Heart right ventricle (tissue), 16 donors: ENCODE results near the gene ERGIC1. TPM values are rescaled to one million over a fixed set of nuclear protein-coding genes. Genes with fewer than 3 reads are reported as not detected.

ENCODE experiments used
- ATAC-seq, 8 donors: fragments of 200-7000 bp; cut with Tn5 transposase; one replicate each; pipeline ENCODE4 v1.9.1; 2020; ENCODE audit warnings: mild to moderate bottlenecking in 8 of 8, moderate library complexity in 8 of 8, moderate number of reproducible peaks in 1 of 8
- DNase-seq, 2 donors: peaks; one replicate each; pipeline ENCODE4 v3.0.0-alpha.2; 2020
- H3K27ac ChIP-seq, 10 donors: fragments of 200-600 bp; sonication (generic) in 2 of 10; one replicate each; pipeline versions ENCODE4 v1.5.0 to v1.8.0; 2020 to 2022; ENCODE audit warnings: mild to moderate bottlenecking in 3 of 10
- H3K27me3 ChIP-seq, 7 donors: fragments of 200-600 bp; one replicate each; pipeline ENCODE4 v1.8.0; 2021 to 2022; ENCODE audit warnings: mild to moderate bottlenecking in 2 of 7
- H3K36me3 ChIP-seq, 9 donors: fragments of 200-600 bp; sonication (generic) in 1 of 9; one replicate each; pipeline versions ENCODE4 v1.5.0 to v1.8.0; 2020 to 2022; ENCODE audit warnings: mild to moderate bottlenecking in 2 of 9
- H3K4me1 ChIP-seq, 9 donors: fragments of 200-600 bp; sonication (generic) in 1 of 9; one replicate each; pipeline versions ENCODE4 v1.5.0 to v1.8.0; 2020 to 2022; ENCODE audit warnings: mild to moderate bottlenecking in 4 of 9
- H3K4me3 ChIP-seq, 10 donors: fragments of 200-600 bp; sonication (generic) in 2 of 10; one replicate each; pipeline versions ENCODE4 v1.5.0 to v1.8.0; 2020 to 2022; ENCODE audit warnings: mild to moderate bottlenecking in 7 of 10, moderate library complexity in 2 of 10
- H3K9me3 ChIP-seq, 11 donors: fragments of 200-600 bp in 10 of 11; sonication (generic) in 2 of 11; one replicate each; pipeline versions ENCODE4 v1.5.0 to v1.8.0; 2013 to 2022; ENCODE audit warnings: mild to moderate bottlenecking in 2 of 11, control low read depth in 1 of 11, moderate library complexity in 1 of 11
- WGBS, 2 donors: extraction: QIAGEN DNeasy Blood & Tissue Kit; methylation state at CpG; one replicate each; pipeline ENCODE4 v1.1.7; 2013; ENCODE audit warnings: inconsistent platforms in 1 of 2; 5-methylcytosine and 5-hydroxymethylcytosine counted together
- intact Hi-C, 10 donors: fragments of 100-400 bp; cut with DNase I; formaldehyde crosslinking; loops; one replicate each; pipeline versions ENCODE4 v1.11.1 to v1.14.2; 2022
- polyA plus RNA-seq, 2 donors: library from polyadenylated mRNA; stranded (reverse); fragments of 200-250 nt; gene quantifications; one replicate each; pipeline ENCODE4 v1.2.3, GENCODE V29; 2013
- total RNA-seq, 10 donors: library from RNA; stranded (reverse); fragmentation: NEBNext Ultra II Directional in 3 of 10; extraction: Animal tissue kit (Norgen Biotek cat#: 25700) in 3 of 10; gene quantifications; one replicate each; pipeline versions ENCODE4 v1.2.1 to v1.2.4, GENCODE V29; 2021 to 2023
- TF ChIP-seq, protein P1 (sequence below), 9 donors: fragments of 200-600 bp; sonication (generic) in 2 of 9; IDR thresholded peaks; one replicate each; pipeline versions ENCODE4 v1.5.0 to v1.8.0; 2021 to 2022; ENCODE audit warnings: antibody characterized with exemption in 9 of 9, mild to moderate bottlenecking in 5 of 9, moderate library complexity in 1 of 9
- donor health status: Arrhythmogenic right ventricular cardiomyopathy.
- donor health status: ischemic (EF 13 %, LVEDD 7.1; RV severe dilation, severe dysfunction).
- donor health status: healthy with polysubstance abuse.
- donor health status: DM: no; HTN: yes; CAD: no.
- donor health status: DM: no; HTN: no; CAD: no.
- donor health status: ischemic (EF 25% LVEDD 6.9; RV normal size, moderate dysfunction).
- donor health status: ischemic (EF 25% LVEDD 5.7; RV mildly dilated, moderate dysfunction).
- donor health status: healthy.
- donor health status: DM: yes; HTN: yes; CAD: no.
- donor health status: Ischemic cardiomyopathy.
- donor health status: ischemic (EF 35%, LVEDD 5.7; RV mildly dilated, moderate dysfunction).
- donor health status: nonischemic (EF 11% LVEDD 7.7; RV severe dilation, severe dysfunction).
- donor health status: DM: yes; HTN: yes; CAD: no.
- donor health status: PGD.
- donor health status: ischemic (EF 29% LVEDD 5.4; RV normal size, mild dysfunction).
- donor health status: nonischemic (EF 23%, LVEDD 6.1; RV moderate dilation, normal function).

The ERGIC1 gene
- total and polyA plus RNA-seq, 12 donors: 48.0 to 91.9 (median 72.5) TPM

DNA sequence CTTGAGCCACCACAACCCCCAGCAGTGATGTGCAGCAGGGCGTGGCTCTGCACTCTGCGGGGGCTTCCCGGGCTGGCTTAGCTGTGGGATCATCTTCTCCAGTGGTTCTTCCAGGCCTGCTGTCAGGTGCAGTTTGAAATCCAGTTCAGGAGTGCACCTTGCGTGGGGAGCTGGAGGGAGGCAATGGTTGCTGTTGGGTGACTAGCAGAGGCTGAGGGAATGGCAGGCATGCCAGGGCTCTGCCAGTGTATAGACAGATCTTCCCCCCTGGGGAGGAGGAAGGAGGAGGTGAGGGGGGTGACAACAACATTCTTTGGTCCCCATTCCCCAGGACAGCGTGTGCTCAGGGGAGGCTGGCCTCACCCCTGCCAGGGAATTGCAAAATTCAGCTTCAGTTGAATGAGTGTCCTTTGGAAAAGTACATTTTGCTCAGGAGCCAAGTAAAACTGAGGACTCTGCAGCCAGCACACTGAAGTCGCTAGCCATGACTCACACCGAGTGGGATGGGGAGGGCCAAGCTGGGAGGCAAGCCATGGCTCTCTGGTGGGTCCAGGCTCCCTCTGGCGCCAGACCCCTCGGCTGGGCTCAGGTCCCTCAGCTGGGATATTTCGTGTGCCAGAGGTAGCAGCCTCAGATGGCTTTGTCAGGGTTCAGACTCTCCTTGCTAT is 35.0 kb downstream of the ERGIC1 start:
- Histone ChIP-seq H3K27me3 (no peaks in the 10 kb centered on the region), H3K27ac (peak overlapping the region; percentile 82 to 97 (median 92)), H3K4me1 (peaks cover 60 to 98% (median 89%) of the 10 kb centered on the region in 9 donors), H3K9me3 (no peaks in the 10 kb centered on the region), H3K4me3 (no peak overlapping the region), H3K36me3 (no peaks in the 10 kb centered on the region)
- intact Hi-C loops: loop anchor here in 4 of 10 donors (2.0 to 10.0 kb wide), 4 partner anchors 33 to 98 kb away; partner anchors contain the start of gene DUSP1 (in 3 of the 4)
- WGBS, 2 donors: 39 to 44% methylated on average over 10 of the region's 10 CpGs
- peak; percentile 46 to 81 (median 70) for ATAC-seq
- TF ChIP-seq, protein P1, sequence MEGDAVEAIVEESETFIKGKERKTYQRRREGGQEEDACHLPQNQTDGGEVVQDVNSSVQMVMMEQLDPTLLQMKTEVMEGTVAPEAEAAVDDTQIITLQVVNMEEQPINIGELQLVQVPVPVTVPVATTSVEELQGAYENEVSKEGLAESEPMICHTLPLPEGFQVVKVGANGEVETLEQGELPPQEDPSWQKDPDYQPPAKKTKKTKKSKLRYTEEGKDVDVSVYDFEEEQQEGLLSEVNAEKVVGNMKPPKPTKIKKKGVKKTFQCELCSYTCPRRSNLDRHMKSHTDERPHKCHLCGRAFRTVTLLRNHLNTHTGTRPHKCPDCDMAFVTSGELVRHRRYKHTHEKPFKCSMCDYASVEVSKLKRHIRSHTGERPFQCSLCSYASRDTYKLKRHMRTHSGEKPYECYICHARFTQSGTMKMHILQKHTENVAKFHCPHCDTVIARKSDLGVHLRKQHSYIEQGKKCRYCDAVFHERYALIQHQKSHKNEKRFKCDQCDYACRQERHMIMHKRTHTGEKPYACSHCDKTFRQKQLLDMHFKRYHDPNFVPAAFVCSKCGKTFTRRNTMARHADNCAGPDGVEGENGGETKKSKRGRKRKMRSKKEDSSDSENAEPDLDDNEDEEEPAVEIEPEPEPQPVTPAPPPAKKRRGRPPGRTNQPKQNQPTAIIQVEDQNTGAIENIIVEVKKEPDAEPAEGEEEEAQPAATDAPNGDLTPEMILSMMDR (IDR thresholded peaks at IDR 0.05): peak in 5 of 9 donors; percentile 19 to 48 (median 37)
- peak; percentile 80 to 81 for DNase-seq

DNA sequence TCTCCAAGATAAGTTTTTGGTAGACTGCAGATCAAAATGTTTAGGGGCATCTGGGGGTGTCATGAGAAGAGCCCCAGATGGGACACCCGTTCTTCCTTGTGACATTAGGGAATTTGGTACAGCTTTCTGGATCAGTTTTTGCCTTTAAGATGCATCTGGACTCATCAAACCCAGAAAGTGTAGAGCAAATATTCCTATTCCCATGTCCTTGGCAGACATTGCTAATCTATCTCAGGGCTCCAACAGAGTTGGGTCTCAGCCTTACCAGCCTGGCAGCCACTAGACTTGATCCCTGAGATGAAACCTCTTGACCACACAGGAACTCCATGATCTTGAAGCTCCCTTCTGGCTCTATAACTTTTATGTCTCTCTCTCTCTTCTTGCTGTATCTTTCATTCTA is 35.6 kb downstream of the ERGIC1 start:
- H3K27me3 ChIP-seq: no peaks in the 10 kb centered on the region
- H3K9me3 ChIP-seq: no peaks in the 10 kb centered on the region
- 69 to 77% methylated on average over 1 of the region's 1 CpG for WGBS, 2 donors
- DNase-seq (no peak), ATAC-seq (no peak)
- TF ChIP-seq, protein P1 (IDR thresholded peaks at IDR 0.05): peak in 1 of 9 donors; percentile 3
- H3K27ac ChIP-seq: peak overlapping the region; percentile 82 to 97 (median 92)
- no peak overlapping the region for H3K4me3 ChIP-seq
- intact Hi-C loops: loop anchor here in 7 of 10 donors (1.0 to 10.0 kb wide), 6 partner anchors 23 to 99 kb away; partner anchors contain the start of gene DUSP1 (in 5 of the 7)
- no peaks in the 10 kb centered on the region for H3K36me3 ChIP-seq
- peaks cover 60 to 100% (median 89%) of the 10 kb centered on the region in 9 donors for H3K4me1 ChIP-seq

DNA sequence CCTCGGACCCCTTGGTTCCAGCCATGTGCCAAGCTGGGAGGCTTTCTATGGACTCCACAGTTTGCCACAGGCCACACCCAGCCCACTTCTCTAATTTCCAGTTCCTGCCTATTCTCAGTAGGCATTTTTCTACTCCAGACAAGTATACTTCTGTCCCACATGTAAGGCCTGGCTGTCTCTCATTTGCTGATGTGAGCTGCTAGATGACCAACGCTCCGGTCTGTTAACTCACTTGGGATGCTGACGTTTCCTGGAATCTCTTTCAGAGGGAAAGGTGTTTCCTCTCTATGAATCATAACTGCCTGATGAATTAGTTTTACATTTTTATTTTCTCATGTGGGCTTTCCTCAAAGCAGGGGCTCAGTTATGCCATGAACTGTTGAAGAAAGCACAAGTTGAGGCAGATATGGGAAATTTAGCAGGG is 36.3 kb downstream of the ERGIC1 start:
- peak in 1 of 2 donors; percentile 83 for DNase-seq
- peaks cover 60 to 100% (median 94%) of the 10 kb centered on the region in 9 donors for H3K4me1 ChIP-seq
- peak overlapping the region; percentile 82 to 97 (median 92) for H3K27ac ChIP-seq
- no peaks in the 10 kb centered on the region for H3K36me3 ChIP-seq
- TF ChIP-seq, protein P1 (IDR thresholded peaks at IDR 0.05): no peak
- H3K27me3 ChIP-seq: no peaks in the 10 kb centered on the region
- 22 to 31% methylated on average over 4 of the region's 4 CpGs for WGBS, 2 donors
- peak in 7 of 8 donors; percentile 16 to 60 (median 39) for ATAC-seq
- intact Hi-C loops: loop anchor here in 3 of 10 donors (1.0 to 5.0 kb wide), 4 partner anchors 22 to 100 kb away; partner anchors contain the start of gene DUSP1 (in 2 of the 3)
- H3K4me3 ChIP-seq: no peak overlapping the region
- no peaks in the 10 kb centered on the region for H3K9me3 ChIP-seq

DNA sequence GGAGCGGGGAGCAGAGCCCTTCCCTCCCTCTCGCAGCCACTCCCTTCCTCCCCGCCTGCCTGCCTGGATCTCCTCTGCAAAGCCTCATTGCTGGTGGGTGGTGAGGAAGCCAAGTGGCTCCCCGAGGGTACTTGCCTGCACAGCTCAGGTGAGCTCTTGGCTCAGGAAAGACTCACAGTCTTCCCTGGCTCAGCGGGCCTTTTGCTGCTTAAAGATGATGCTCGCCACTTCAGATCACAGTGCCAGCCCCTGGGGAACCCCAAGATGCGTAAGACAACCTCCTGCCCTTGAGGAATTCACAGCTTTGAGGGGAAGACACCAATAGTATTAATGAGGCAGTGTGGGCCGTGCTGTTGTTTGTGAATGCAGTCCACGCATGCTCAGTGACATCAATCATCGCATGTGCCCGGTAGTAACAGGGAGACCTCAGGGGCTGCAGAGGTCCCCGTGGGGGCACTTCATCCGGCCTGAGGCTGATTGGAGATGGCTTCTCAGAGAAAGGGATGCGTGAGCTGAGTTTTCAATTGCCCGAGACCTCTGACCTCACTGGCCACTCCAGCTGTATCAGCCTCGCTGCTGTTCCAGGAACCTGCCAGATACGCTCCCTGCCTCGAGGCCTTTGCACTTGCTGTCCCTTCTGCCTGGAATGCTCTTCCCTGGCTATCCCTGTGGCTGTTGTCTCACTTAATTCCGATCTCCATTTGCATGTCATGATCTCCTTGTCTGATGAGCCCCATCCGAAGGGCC is 36.8 kb downstream of the ERGIC1 start:
- intact Hi-C loops: loop anchor here in 3 of 10 donors (1.0 to 5.0 kb wide), 4 partner anchors 22 to 100 kb away; partner anchors contain the start of gene DUSP1 (in 2 of the 3)
- Histone ChIP-seq H3K27me3 (no peaks in the 10 kb centered on the region), H3K4me1 (peaks cover 60 to 100% (median 94%) of the 10 kb centered on the region in 9 donors), H3K36me3 (no peaks in the 10 kb centered on the region), H3K27ac (peak overlapping the region; percentile 82 to 97 (median 92)), H3K4me3 (no peak overlapping the region), H3K9me3 (no peaks in the 10 kb centered on the region)
- TF ChIP-seq, protein P1 (IDR thresholded peaks at IDR 0.05): no peak
- no peak for ATAC-seq
- peak; percentile 42 to 51 for DNase-seq
- 44 to 51% methylated on average over 20 of the region's 20 CpGs for WGBS, 2 donors
